Measurements from ENCODE around the gene ZNF614. TPM values are rescaled to one million over a fixed set of nuclear protein-coding genes. Genes with fewer than 3 reads are reported as not detected.

ZNF614 gene
- total RNA-seq, 1 experiment from 2014 or later = 4.1 TPM

GRCh38 chr19:52007451-52007805 is 20.8 kb downstream of the ZNF614 start:
- H3K27ac ChIP-seq (ENCODE audit: low read length) = peak overlapping the region; percentile 80
- peaks cover 15% of the 10 kb centered on the region; the same call in 1 of the 2 replicates for H3K9me3 ChIP-seq (ENCODE audit: control insufficient read depth, insufficient read depth, low read depth, low read length)
- ChIA-PET POLR2A (no interaction called here), CTCF (no interaction called here)
- DNase-seq (ENCODE audit: low read depth, low spot score) (no peak), ATAC-seq (peak; percentile 79)
- H3K4me3 ChIP-seq (ENCODE audit: low read depth in 2 of 2, low read length in 2 of 2) = peak overlapping the region; percentile 87 to 89
- no peaks in the 10 kb centered on the region for H3K27me3 ChIP-seq (ENCODE audit: control insufficient read depth, insufficient read depth, low read length)
- H3K36me3 ChIP-seq (ENCODE audit: control insufficient read depth, insufficient read depth, low read length) = no peaks in the 10 kb centered on the region
- H3K4me1 ChIP-seq (ENCODE audit: control insufficient read depth, insufficient read depth, low read length) = no peaks in the 10 kb centered on the region
- BruUV-seq (replicated peaks) = TSS peak; percentile 84
- in situ Hi-C loops (cut with HindIII; ENCODE audit: low pct_unique_long_range_greater_than_20kb, low sequenced_read_pairs) = no loop called here
- TF ChIP-seq REST (IDR thresholded peaks at IDR 0.05; ENCODE audit: insufficient read depth in 1 of 2, low read depth in 2 of 2, low read length in 1 of 2) (no peak), SIN3A (IDR thresholded peaks at IDR 0.05; ENCODE audit: borderline replicate concordance, insufficient read depth, low read depth, low read length) (no peak), CTCF (IDR thresholded peaks at IDR 0.05) (no peak), TCF7L2 (IDR thresholded peaks at IDR 0.05; ENCODE audit: low read depth, low read length) (no peak)
- intact Hi-C loops (cut with micrococcal nuclease; ENCODE audit: unreplicated experiment) = no loop called here

GRCh38 chr19:51994048-51994644 is 34.0 kb downstream of the ZNF614 start:
- Histone ChIP-seq H3K4me1 (ENCODE audit: control insufficient read depth, insufficient read depth, low read length) (no peaks in the 10 kb centered on the region), H3K36me3 (ENCODE audit: control insufficient read depth, insufficient read depth, low read length) (no peaks in the 10 kb centered on the region), H3K4me3 (ENCODE audit: low read depth in 2 of 2, low read length in 2 of 2) (no peak overlapping the region), H3K27me3 (ENCODE audit: control insufficient read depth, insufficient read depth, low read length) (no peaks in the 10 kb centered on the region), H3K27ac (ENCODE audit: low read length) (no peak overlapping the region), H3K9me3 (ENCODE audit: control insufficient read depth, insufficient read depth, low read depth, low read length) (peaks cover 61% of the 10 kb centered on the region)
- TF ChIP-seq TCF7L2 (IDR thresholded peaks at IDR 0.05; ENCODE audit: low read depth, low read length) (no peak), SIN3A (IDR thresholded peaks at IDR 0.05; ENCODE audit: borderline replicate concordance, insufficient read depth, low read depth, low read length) (no peak), REST (IDR thresholded peaks at IDR 0.05; ENCODE audit: insufficient read depth in 1 of 2, low read depth in 2 of 2, low read length in 1 of 2) (no peak), CTCF (IDR thresholded peaks at IDR 0.05) (no peak), POLR2AphosphoS5 (IDR thresholded peaks at IDR 0.05; ENCODE audit: low read depth, low read length) (no peak)
- no peak for ATAC-seq
- in situ Hi-C loops (cut with HindIII; ENCODE audit: low pct_unique_long_range_greater_than_20kb, low sequenced_read_pairs) (no loop called here), intact Hi-C loops (cut with micrococcal nuclease; ENCODE audit: unreplicated experiment) (no loop called here)
- CTCF ChIA-PET = no interaction called here
- POLR2A ChIA-PET = no interaction called here
- no TSS peak for BruUV-seq (replicated peaks)
- DNase-seq (ENCODE audit: low read depth, low spot score) = no peak
